Esophagus muscularis mucosa (tissue), 3 donors: ENCODE results near the gene MKRN2.
"Not testable (repeated sequence)": the region's sequence is repeated elsewhere in the genome, so short reads cannot be mapped to it uniquely, and the experiment has no call there.

Source experiments
- CTCF ChIP-seq, 3 experiments: fragments of 200-600 bp in 2 of 3; fragments of 450-650 bp in 1 of 3; sonication (generic) in 2 of 3; IDR thresholded peaks; one replicate each; pipeline ENCODE4 v1.5.1; 2017 to 2019; ENCODE audit warnings: antibody characterized with exemption in 3 of 3, mild to moderate bottlenecking in 2 of 3, moderate library complexity in 1 of 3
- POLR2AphosphoS5 ChIP-seq, 2 donors: sonication (generic); formaldehyde crosslinking; IDR thresholded peaks; one replicate each; pipeline ENCODE4 v1.6.1; 2017; ENCODE audit warnings: antibody characterized with exemption in 2 of 2

DNA sequence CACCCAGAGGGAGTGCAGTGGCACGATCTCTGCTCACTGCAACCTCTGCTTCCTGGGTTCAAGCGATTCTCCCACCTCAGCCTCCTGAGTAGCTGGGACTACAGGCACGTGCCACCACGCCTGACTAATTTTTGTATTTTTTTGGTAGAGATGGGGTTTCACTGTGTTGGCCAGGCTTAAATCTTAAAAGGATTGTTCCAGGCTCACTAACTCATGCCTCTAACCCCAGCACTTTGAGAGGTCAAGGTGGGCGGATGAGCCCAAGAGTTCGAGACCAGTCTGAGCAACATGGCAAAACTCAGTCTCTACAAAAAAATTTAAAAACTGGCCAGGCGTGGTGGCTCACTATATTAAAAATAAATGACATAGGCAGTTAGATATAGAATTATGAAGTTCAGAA, 74.0 kb downstream of the MKRN2 start:
- TF ChIP-seq CTCF, POLR2AphosphoS5 (IDR thresholded peaks at IDR 0.05): not testable (repeated sequence)
